Limb (tissue), 2 donors: Measurements from ENCODE around the gene GALNT18.
A peak's percentile ranks its signal among the peaks of the same experiment; 100 is the strongest.

Experiments used
- DNase-seq, 2 donors: peaks; one replicate each; pipeline ENCODE4 v3.0.0-alpha.2; 2016; ENCODE audit errors: extremely low spot score in 2 of 2

GALNT18 gene

DNA sequence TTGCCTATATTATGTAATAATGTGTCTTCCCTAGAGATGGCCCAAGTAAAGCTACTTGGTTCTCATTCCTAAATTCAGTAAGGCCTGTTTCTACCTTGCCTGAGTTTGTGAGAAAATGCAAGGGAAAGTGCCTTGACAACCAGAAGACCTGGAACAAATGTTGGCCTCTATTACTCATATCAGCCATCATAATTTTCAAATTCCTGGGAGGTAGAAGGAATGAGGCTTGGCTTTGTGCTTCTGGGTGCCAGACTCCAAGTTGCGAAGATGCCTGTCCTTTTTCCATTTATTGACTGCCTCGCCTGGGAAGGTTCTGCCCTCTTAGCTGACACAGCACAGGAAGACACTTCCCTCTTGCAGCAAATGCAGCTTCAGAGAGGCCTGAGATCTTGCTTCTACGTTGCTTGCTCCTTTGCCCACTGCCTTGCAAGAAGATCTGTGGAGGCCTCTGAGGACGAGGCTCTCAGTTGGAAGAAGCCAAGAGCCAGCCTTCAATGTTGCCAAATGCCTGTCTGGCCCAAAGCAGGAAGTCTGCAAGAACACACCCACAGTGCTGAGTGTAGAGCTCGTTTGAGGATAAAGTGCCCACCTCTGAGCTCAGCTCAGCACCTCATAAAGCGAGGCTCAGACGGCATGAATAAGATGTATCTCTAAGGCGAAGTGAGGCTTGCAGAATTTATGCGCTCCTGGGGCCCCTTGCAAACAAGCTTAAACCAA, 120.1 kb downstream of the GALNT18 start:
- DNase-seq, result peak; percentile 23 to 39

DNA sequence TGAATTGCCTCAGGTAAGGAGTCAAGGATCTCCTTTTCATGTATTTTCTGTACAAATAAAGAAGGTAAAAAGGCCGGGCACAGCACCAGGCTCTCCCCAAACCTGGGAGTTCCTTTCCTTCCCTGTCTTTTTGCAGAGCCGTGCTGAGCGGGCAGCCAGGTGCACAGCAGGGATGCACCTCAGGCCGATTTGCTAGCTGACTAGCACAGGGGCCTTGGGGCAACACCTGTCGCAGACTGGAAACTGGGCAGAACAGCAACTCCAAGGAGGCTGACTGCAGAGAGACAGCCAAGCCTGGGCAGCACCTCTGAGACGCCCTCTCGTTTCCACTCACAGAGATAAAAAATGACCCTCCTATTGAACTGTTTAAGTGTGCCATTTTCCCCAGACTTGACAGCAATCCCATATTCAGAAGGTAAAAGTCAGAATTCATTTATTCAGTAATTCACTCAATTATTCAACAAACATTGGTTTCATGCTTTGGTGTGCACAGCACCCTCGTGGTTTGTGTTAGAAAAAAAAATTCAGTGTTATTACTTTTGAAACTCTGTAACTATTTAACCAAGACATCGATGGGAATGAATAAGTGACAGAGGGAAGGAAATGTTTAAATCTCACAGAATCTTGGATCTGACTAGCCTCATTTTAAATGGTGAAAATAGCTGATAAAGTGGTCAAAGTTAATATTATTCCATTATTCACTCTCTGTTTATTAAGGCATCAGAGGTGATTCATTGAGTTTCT, 120.9 kb downstream of the GALNT18 start:
- no peak for DNase-seq

DNA sequence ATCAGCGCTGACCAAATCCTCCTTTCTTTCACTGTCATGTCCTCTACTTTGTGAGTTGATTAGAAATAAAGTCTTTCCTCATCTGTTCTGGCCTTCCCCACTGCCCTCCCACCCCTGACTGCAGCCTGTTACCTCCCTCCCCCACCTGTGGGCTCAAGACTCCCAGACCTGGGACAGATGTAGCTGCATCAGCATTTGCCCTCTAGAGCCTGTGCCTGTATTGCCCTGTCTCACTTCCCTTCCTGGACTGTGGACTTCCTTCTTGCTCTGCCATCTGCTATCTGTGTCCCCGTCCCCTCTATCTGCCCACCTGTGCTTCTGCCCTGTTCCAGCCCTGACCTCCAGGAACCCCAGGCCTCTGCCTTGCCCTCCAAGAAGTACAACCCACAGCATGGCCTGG, 122.5 kb downstream of the GALNT18 start:
- no peak for DNase-seq

DNA sequence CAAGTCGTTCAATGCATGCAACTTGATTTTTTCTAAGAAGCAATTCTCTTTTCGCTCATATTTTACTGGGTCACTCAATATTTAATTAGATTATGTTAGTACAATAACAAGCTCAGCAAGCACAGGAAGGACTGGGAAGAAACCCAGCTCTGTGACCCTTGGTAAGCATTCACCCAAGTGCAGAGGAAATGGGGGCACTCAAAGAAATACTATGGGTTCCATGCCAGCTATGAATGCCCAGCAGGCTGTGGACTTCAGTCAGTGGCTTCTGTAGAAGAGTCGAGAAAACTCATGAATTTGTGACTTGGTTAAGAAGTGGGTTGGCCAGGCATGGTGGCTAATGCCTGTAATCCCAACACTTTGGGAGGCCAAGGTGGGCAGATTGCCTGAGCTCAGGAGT, 123.6 kb downstream of the GALNT18 start:
- no peak for DNase-seq

DNA sequence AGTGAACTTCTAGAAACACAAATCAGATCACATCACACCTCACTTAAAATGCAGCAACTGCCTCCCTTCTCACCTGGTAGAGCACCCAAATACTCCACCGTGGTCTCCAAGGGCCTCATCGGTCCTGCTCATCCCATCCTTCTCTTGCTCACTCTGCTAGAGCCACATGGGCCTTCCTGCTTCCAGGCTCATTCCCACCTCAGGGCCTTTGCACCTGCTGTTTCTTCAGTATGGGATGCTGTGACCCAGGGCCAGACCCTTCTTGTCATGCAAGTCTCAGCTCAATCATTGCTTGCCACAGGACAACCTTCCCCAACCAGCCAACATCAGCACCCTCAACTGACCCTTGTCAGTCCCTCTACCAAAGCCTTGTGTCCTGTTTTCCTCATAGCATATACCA, 124.9 kb downstream of the GALNT18 start:
- no peak for DNase-seq

DNA sequence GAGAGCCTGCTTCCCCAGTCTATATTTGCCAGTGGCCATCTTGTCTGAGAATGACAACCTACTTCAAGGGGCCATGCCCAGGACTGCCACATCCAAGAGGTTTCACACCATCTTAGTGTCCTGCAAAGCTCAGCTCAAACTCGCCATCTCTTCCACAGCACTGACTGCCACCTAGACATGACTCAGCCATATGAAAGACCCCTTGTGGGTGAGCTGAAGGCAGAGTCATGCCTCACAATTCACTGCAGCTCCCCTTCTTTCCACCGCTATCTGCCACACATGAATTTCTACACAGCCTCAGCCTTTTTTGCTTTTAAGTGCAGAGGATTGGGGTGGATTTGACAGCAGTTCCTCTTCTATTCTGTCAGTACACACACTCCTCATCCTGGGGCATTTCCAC, 127.5 kb downstream of the GALNT18 start:
- no peak for DNase-seq

GRCh38 chr11:11493698-11494097, 128.1 kb downstream of the GALNT18 start:
- DNase-seq, result no peak

GRCh38 chr11:11491589-11491988, 130.2 kb downstream of the GALNT18 start:
- no peak for DNase-seq

DNA sequence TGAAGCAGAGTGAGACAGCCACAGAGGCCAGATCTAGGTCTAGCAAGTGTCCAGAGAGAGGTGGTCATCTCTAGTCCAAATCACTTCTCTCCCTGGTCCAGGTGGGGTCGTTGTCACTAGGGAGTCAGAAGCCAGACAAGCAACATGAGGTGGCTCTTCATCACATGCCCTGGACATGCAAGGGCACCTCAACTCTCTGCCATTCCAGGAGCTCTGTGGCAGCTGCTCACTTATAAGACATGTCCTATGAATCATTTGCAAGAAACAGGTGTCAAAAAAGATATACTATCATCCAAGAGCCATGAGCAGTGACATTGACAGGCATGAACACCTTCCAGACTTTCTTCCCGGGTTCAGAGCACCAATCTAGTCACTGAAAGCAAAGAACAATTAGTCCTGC, 130.8 kb downstream of the GALNT18 start:
- DNase-seq, result no peak

DNA sequence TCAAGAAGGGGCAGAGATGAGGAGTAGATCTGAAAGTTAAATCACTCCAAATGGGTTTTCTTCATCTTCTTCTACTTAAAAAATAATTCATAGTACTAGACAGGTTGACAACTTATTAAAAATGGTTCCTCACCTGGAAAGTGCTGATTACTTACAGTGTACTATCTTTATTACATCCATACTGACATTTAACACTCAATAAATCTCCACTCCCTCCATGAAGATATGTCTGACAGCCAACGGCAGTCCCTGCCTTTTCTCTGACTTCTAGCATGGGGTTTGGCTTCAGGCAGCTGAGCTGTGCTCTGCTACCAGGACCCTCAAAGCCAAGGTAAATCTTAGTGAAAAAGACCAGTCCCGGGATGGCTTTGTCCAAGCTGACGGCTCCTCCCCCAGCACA, 135.4 kb downstream of the GALNT18 start:
- no peak for DNase-seq

GRCh38 chr11:11486002-11486401, 135.8 kb downstream of the GALNT18 start:
- no peak for DNase-seq

DNA sequence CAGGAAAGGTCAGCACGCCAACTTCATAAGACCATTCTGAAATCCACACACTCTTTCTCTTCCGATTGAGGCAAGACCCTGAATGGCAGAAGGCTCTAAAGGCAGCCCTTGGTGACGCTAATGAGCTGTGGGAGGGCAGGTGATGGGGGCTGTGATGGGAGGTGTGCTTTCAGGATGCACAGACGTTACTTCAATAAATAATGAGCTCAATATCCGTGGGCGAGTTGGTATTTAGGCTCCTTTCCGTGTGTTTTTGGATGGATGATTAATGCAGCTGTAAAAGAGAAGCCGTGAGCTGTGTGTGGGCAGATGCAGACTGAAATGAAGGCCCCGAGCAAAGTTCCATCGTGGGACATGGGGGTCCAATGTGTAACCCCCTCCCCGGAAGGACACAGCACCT, 138.2 kb downstream of the GALNT18 start:
- no peak for DNase-seq

GRCh38 chr11:11482730-11483129, 139.1 kb downstream of the GALNT18 start:
- DNase-seq, result no peak

DNA sequence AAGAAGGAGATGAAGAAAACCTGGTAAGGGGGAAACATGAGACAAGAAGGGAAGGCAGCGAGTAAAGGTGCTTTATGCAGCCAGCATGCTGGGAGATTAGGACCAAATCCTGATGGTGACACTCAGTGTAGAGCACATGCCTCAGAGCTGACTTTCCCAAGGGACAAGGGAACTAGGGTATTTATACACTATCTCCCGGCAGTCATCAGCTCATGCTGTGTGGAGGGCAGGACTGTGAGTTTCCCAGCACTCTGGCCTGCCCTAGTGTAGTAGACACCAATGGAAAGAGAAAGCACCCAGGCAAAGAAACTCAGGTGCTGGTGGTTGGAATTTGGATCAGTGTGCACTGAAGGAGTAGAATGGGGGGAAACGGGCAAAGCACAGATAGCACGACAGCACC, 140.4 kb downstream of the GALNT18 start:
- DNase-seq, result no peak

GRCh38 chr11:11480971-11481370, 140.8 kb downstream of the GALNT18 start:
- DNase-seq, result no peak

DNA sequence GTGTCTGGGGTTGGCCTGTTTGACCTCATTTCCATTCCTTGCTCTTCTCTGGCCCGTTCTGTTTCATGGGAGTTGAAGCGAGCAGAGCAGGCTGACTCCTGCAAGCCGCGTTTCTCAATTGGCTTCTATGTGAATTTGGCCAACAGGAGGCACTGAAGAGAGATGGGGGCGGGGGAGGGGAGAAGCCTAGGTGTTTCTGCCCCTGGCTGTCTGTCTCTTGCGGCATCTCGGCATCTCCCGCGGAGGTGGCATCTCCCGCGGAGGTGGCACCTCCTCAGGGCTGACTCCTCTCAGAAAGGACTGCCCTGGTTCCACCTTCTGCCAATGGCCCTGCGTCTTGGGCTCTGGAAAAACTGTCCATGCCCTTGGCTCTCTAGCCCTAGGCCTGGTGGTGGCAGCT, 143.1 kb downstream of the GALNT18 start:
- no peak for DNase-seq

DNA sequence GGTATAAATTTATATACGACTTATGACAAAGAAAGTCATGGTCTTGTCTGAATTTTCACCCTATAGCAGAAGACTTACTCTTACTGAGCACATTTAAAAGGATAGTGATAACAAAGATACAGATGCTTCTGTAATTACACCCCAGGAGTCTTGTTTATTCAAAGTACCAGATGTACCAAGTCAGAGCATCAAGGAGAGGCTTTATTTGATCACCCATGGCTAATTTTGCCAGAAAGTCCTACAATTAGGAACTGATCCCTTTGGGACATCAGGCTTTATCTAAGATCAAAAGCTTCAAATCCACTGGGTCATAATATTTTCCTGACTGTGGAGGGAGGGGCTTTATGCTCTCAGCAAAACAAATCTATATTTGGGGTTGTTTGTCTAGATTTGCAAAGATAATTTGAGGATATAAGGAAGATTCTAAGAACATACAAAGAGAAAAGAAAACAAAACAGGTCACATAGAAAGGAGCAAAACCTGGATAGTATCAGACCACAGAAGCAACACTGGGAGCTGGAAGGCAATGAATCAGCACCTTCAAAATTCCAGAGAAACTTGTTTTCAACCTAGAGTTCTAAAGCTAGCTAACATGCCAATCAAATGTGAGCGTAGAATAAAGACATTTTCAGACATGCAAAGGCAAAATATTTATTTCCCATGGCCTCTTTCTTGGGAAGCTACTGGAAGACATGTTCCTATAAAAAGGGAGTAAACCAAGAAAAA, 143.9 kb downstream of the GALNT18 start:
- DNase-seq, result no peak

DNA sequence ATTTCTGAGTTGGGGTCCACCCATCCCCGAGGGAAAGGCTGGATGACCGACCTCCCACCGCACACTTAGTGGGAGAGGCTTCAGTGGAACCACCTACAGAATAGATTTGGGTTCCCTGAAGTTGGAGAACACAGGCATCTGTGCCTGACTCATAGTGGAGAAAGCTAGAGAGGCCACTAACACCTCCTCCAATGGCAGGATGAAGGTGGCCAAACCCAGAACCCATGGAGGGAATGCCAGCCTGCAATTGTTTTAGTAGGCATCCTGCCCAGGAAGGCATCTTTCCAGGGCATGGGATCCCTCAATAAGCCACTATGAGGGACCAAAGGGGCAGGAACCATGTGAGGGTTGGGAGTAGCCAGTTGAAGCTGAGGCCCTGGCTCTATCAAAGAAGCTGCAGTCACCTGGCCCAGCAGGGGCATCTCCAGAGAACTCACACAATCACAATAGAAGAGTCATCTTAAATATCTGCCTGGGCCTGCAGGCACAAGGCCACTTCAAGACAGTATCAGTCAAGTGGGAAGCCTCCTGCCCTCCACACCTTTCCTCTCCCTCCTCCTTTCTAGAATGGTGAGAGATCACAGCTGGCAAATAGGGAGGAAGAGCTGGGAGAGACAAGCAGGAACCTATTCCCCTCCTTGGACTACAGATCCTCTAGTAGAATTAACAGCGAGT, 144.7 kb downstream of the GALNT18 start:
- DNase-seq, result no peak

DNA sequence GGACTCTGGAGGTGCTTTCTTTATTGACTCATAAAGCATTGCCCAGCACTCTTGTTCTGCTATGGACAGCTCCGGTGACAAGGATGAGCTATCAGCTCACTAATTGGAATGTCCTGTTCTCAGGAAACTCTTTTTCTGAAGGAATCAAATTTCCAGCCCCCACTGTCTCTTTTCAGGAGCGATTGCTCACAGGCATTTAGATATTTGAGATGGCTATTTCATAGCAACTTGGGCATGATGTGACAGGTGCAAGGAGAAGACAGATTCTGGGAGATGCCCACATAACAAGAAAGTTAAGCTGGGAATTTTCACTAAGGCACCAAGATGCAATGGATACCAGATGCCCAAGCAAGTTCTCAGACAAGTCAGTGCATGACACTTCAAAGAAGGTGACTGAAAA, 145.3 kb downstream of the GALNT18 start:
- DNase-seq, result no peak

DNA sequence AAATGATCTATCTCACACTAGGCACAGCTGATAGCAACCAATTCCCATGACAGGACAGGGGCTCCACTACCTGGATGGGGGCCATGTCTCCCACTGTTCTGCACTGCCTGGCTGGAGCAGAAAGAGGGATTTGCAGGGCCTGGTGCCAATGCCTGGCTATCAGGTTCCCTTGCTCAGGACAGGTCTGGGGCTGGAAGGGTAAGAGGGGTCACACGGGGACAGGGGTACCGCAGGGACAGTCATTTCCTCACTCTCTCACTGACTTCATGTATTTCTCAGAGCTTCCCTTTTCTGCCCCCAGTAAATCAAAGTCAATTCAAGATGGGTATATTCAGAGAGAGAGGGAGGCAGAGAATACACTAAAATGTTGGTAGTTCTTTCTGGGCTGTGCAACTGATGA, 149.7 kb downstream of the GALNT18 start:
- no peak for DNase-seq

DNA sequence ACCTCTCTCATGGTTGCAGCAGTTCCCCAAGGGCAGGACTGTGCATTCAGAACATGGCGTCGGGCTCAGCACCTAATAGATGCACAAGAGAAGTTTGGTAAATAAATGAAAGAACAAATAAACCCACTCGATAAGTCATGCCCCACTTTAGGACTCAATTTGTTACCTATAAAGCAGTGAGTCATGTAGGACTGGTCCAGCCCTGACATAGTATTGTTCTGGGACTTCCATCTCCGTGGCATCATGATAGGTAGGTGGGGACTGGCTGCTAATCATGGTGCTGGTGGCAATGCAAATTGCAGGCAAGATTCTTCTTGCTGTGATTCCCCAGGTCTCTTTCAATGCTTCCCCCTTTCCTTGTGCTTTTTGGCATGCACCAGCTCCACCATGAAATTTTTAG, 150.6 kb downstream of the GALNT18 start:
- DNase-seq, result no peak

- no peak for DNase-seq
These were observed 152.9 kb downstream of the GALNT18 start for GRCh38 chr11:11468954-11469353.
